ENCODE data around the gene BIN2. TPM values are rescaled to one million over a fixed set of nuclear protein-coding genes. Genes with fewer than 3 reads are reported as not detected.
A peak's percentile ranks its signal among the peaks of the same experiment; 100 is the strongest.

The BIN2 gene
- total RNA-seq, 4 donors from 2014 or later, result 1.3 to 3.0 (median 2.5) TPM

DNA sequence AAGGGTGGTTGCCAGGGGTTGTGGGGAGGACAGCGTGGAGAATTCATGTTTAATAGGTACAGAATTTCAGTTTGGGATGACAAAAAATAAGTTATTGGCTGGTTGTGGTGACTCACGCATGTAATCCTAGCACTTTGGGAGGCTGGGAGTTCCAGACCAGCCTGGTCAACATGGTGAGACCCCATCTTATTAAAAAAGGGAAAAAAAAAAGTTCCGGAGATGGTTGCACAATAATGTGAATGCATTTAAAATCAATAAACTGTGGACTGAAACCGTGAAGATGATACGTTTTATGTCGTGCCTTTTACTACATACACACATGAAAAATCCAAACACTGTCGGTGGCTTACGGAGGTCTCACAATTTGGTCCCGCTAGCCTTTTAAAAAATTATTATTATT is 46.7 kb upstream of the BIN2 start:
- Histone ChIP-seq H3K36me3 (no peaks in the 10 kb centered on the region), H3K27ac (peak overlapping the region in 1 of 3 donors; percentile 12), H3K27me3 (no peaks in the 10 kb centered on the region), H3K9me3 (no peaks in the 10 kb centered on the region), H3K4me1 (peaks cover 16 to 26% of the 10 kb centered on the region in 2 donors), H3K4me3 (replicated peaks in 1 of 3) (no peak overlapping the region)
- no peak for TF ChIP-seq POLR2A (IDR thresholded peaks at IDR 0.05)
- TF ChIP-seq, protein P1, sequence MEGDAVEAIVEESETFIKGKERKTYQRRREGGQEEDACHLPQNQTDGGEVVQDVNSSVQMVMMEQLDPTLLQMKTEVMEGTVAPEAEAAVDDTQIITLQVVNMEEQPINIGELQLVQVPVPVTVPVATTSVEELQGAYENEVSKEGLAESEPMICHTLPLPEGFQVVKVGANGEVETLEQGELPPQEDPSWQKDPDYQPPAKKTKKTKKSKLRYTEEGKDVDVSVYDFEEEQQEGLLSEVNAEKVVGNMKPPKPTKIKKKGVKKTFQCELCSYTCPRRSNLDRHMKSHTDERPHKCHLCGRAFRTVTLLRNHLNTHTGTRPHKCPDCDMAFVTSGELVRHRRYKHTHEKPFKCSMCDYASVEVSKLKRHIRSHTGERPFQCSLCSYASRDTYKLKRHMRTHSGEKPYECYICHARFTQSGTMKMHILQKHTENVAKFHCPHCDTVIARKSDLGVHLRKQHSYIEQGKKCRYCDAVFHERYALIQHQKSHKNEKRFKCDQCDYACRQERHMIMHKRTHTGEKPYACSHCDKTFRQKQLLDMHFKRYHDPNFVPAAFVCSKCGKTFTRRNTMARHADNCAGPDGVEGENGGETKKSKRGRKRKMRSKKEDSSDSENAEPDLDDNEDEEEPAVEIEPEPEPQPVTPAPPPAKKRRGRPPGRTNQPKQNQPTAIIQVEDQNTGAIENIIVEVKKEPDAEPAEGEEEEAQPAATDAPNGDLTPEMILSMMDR (IDR thresholded peaks at IDR 0.05), result no peak
- no peak for DNase-seq
- 94 to 96% methylated on average over 9 of the region's 9 CpGs for WGBS, 2 donors
- intact Hi-C loops (cut with DNase I), result no loop called here

- Histone ChIP-seq H3K36me3 (no peaks in the 10 kb centered on the region), H3K27me3 (no peaks in the 10 kb centered on the region), H3K9me3 (no peaks in the 10 kb centered on the region), H3K27ac (no peak overlapping the region), H3K4me3 (replicated peaks in 1 of 3) (no peak overlapping the region), H3K4me1 (peaks cover 5 to 16% of the 10 kb centered on the region in 2 donors)
- no peak for DNase-seq
- TF ChIP-seq POLR2A (IDR thresholded peaks at IDR 0.05), result no peak
- TF ChIP-seq, protein P1 (IDR thresholded peaks at IDR 0.05), result no peak
- 93 to 96% methylated on average over 4 of the region's 4 CpGs for whole genome bisulfite sequencing, 2 donors
- intact Hi-C loops (cut with DNase I), result no loop called here
Measured at GRCh38 chr12:51369581-51369980, 45.6 kb upstream of the BIN2 start.

DNA sequence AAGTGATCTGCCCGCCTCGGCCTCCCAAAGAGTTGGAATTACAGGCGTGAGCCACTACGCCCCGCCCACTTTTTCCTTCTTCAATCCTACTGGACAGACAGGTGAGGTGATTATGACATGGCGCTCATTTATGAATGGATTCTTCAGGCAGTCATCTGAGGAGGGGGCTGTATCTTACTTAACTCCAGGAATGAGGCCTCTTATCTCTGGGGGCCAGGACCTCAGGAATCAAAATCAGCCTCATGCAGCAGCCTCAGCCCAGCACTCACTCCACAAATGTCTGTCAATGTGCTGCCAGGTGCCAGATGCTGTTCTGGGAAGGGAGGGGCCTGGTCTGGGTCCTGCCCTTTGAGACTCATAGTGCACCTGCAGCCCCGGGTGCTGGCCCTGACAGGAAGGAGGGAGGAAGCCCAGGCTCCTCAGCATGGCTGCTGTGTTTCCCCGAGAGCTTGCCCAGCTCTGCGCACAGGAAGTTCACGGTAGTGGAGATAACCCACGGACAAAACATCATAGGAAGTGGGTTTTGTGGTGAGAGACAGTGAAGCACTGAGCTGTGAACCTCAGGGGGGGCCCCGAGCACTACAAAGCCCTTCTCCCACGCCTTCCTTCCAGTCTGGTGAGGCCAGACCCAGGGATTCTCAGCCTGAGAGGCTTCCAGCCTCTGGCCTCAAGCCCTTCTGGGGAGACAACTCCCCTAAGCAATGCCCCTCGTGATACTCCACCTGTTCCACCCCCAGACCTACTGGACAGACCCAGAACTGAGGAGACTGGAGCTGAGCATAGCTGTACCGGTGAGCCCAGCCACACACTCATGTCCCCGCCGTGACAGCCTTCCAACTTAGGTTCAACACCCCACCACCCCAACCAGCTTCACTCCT is 44.9 kb upstream of the BIN2 start:
- intact Hi-C loops (cut with DNase I), result no loop called here
- 88 to 93% methylated on average over 12 to 17 of the region's 17 CpGs for WGBS, 2 donors
- DNase-seq, result peak in 1 of 2 donors; percentile 23
- no peaks in the 10 kb centered on the region for H3K9me3 ChIP-seq
- TF ChIP-seq, protein P1 (IDR thresholded peaks at IDR 0.05), result no peak
- no peak for TF ChIP-seq POLR2A (IDR thresholded peaks at IDR 0.05)
- H3K27me3 ChIP-seq, result no peaks in the 10 kb centered on the region
- no peaks in the 10 kb centered on the region for H3K36me3 ChIP-seq
- no peak overlapping the region for H3K27ac ChIP-seq
- H3K4me1 ChIP-seq, result peaks cover 0 to 12% of the 10 kb centered on the region in 2 donors
- H3K4me3 ChIP-seq (replicated peaks in 1 of 3), result no peak overlapping the region

DNA sequence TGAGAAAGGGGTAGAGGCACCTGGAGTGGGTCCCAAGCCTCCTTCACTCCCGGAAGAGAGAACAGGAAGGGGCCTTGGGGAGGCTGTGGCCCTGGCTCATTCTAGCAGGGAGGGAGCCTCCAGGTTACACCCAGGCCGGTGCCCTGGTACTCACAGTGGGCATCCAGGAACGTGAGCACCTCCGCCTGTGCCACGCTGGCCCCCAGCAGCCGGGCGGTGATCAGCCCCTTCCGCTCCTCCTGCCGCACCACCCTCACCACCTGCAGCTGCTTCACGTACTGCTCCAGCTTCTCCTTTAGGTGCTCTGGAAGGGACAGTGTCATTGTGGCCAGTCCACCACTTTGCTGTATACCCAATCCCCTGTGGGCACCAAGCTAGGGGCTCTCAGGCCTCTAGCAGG is 41.3 kb upstream of the BIN2 start:
- H3K4me1 ChIP-seq, result no peaks in the 10 kb centered on the region
- DNase-seq, result no peak
- 97 to 100% methylated on average over 8 to 9 of the region's 10 CpGs for WGBS, 2 donors
- H3K27me3 ChIP-seq, result no peaks in the 10 kb centered on the region
- no peaks in the 10 kb centered on the region for H3K36me3 ChIP-seq
- no peak overlapping the region for H3K4me3 ChIP-seq (replicated peaks in 1 of 3)
- no peak overlapping the region for H3K27ac ChIP-seq
- intact Hi-C loops (cut with DNase I), result no loop called here
- H3K9me3 ChIP-seq, result no peaks in the 10 kb centered on the region
- TF ChIP-seq, protein P1 (IDR thresholded peaks at IDR 0.05), result no peak
- TF ChIP-seq POLR2A (IDR thresholded peaks at IDR 0.05), result no peak

DNA sequence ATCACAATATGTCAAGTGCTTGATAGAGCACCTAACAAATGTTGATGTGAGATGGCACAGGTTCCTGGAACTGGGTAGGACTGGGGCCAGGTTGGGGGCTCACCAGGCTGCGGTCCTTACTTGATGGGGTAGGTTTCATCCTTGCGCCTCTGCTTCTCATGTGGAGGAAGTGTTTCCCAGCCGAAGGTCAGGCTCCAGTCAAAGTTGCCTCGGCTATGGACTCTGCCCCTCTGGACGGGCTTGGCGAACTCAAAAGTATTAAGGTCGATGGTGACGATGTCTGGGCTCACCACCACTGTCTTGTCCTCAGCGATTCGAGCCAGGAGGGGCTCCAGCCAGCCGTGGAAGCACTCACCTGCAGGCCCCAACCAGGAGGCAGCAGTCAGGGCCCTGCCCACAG is 40.0 kb upstream of the BIN2 start:
- intact Hi-C loops (cut with DNase I), result no loop called here
- TF ChIP-seq, protein P1 (IDR thresholded peaks at IDR 0.05), result no peak
- no peak for TF ChIP-seq POLR2A (IDR thresholded peaks at IDR 0.05)
- no peaks in the 10 kb centered on the region for H3K36me3 ChIP-seq

More for the DNA sequence above, 40.0 kb upstream of the BIN2 start:
- Histone ChIP-seq H3K9me3 (no peaks in the 10 kb centered on the region), H3K4me3 (replicated peaks in 1 of 3) (no peak overlapping the region), H3K27me3 (no peaks in the 10 kb centered on the region), H3K27ac (no peak overlapping the region), H3K4me1 (no peaks in the 10 kb centered on the region)
- no peak for DNase-seq
- 83 to 100% methylated on average over 6 to 11 of the region's 11 CpGs for WGBS, 2 donors
